Frontal cortex (tissue), 4 donors: ENCODE results near the gene PHOSPHO1. TPM values are rescaled to one million over a fixed set of nuclear protein-coding genes. Genes with fewer than 3 reads are reported as not detected.

Source experiments
- DNase-seq, 2 donors: peaks; one replicate each; pipeline ENCODE4 v3.0.0; 2012; ENCODE audit warnings: low spot score in 2 of 2
- FAIRE-seq: peaks from 2 replicates; lab custom pipeline; 2012; peaks lifted over from hg19 to GRCh38; lab: Jason Lieb, UNC
- total RNA-seq: library from RNA; depleted of rRNA; stranded (reverse); fragments of >200 nt; gene quantifications from one replicate; pipeline ENCODE4 v1.2.3, GENCODE V29; 2014
- donor health status: control.
- donor health status: control.
- donor health status: control.

Gene PHOSPHO1
- total RNA-seq, 1 donor from 2014 or later: 1.6 TPM

DNA sequence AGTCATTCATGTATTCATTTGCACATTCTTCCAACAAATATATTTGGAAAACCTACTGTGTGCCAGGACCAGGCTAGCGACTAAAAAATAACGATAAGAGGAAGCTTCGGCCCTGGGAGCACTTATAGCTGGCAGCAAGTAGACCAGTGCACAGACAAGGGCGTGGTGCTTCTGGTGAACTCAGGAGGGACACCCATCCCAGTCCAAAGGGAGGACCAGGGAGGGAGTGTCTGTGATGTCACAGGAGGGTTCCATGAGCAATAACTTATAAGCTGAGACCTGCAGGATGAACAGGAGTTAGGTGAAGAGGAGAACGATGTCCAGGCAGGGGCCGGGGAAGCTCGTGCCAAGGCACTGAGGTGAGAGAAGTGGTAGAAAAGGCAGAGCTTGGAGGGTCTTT, 17.4 kb upstream of the PHOSPHO1 start:
- DNase-seq (no peak), FAIRE-seq (no peak)

DNA sequence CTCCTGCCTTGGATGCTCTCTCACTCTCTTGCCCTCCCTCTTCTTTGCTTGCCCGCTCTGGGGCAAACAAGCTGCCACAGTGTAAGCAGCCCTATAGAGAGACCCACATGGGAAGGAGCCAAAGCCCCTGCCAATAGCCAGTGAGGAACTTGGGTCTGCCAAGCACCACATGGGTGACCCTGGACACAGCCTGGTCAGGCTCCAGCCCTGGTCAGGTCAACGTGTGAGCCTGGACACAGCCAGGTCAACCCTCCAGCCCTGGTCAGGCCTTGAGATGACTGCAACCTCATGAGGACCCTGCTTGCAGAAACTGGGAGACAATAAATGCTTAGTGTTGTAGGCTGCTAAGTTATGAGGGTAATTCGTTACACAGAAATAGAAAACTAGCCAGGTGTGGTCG, 14.3 kb upstream of the PHOSPHO1 start:
- FAIRE-seq: no peak

DNA sequence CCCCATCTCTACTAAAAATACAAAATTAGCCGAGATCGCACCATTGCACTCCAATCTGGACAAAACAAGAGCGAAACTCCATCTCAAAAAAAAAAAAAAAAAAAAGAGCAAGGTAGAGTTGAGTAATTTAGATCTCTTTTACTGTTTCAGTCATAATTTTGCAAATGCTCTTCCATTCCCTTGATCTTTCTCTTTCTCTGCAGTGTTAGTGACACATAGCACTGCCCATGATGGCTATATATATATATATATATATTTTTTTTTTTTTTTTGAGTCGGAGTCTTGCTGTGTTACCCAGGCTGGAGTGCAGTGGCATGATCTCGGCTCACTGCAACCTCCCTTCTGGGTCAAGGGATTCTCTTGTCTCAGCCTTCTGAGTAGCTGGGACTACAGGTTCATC, 12.2 kb upstream of the PHOSPHO1 start:
- FAIRE-seq: no peak
- no peak for DNase-seq

More for the DNA sequence above, 14.3 kb upstream of the PHOSPHO1 start:
- DNase-seq: no peak

DNA sequence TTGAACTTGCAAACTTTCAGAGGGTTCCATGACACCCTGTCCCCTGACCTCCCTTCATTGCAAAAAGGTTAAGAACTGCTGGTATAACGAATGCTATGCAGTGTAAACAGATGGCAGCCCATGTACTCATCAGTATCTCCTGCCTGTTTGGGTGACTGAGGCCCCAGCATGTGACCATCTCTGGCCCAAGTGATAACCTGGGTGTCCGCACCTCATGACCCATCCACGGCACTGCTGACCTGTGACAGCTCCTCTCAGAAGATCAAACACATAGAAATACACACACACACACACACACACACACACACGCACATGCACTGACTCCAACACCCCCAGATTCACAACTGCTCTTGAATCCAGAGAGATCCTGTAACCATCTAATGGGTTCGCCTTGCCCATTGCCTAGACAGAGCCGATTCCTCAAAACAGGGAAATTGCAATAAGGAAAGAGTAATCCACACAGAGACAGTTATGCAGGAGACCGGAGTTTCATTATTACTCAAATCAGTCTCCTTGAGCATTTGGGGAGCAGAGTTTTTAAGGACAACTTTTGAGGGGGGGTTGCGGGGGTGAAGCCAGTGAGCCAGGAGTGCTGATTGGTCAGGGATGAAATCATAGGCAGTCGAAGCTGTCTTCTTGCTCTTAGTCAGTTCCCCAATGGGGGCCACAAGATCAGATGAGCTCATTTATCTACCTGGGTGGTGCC, 11.3 kb upstream of the PHOSPHO1 start:
- FAIRE-seq (no peak), DNase-seq (no peak)

DNA sequence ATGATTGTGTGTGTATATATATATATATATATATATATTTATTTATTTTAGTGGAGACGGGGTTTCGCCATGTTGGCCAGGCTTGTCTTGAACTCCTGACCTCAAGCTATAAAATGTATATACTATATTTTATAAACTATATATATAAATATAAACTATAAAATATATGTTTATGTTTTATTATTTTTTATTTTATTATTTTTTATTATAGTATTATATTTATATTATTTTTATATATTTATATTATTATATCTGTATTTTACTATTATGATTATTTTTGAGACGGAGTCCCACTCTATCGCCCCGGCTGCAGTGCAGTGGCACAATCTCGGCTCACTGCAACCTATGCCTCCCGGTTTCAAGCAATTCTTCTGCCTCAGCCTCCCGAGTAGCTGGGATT, 10.5 kb upstream of the PHOSPHO1 start:
- no peak for DNase-seq
- FAIRE-seq: no peak

DNA sequence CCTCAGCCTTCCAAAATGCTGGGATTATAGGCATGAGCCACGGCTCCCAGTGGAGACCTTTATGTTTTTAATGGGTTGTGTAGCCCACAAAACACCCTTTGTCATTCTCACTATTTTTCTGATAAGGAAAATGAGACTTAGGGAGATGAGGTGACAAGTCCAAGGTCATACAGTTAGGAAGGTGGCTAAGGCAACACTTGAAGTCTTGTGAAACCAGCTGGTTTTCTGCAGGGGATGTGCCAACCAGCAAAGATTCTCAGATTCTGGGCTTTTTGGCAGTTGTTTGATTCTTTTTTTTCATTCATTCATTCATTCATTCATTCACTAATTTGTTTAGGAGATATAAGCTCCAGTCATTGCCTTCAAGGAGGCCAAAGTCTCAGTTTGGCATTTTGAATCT, 10.0 kb upstream of the PHOSPHO1 start:
- FAIRE-seq (no peak), DNase-seq (no peak)

DNA sequence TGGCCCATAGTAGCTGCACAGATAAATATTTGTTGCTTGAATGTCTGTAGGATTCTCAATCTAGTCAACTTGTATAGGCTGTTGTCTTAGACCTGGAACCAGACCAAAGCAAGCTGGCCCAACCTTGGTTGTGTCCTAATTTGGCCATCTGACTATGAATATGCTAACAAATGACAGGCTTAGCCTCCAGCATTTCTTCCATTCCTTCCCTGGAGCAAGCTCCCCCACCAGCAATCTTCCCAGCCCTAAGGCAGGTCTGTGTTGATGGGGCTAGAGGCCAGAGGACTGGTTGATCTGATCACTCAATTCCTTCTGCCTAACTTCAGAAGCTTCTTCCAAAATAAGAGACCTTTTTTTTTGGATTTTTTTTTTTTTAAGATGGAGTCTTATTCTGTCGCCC, 9.4 kb upstream of the PHOSPHO1 start:
- DNase-seq (no peak), FAIRE-seq (no peak)

DNA sequence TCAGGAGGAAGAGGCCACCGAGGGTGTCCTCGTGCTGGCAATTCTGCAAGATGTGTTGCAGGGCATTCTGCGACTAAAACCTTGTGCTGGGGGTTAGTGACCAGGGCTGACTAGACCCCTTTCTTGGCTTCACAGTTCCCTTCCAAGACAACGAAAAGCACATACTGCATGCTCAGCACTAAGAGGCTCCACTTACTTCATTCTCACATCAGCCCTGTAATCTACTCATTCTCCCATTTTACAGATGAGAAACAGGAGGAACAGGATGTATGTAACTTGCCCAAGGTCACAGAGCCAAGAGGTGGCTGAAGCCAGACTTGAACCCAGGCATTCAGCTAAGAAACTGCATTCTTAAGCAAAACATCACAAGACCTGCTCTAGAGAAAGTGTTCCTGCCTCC, 5.3 kb upstream of the PHOSPHO1 start:
- DNase-seq (no peak), FAIRE-seq (no peak)

DNA sequence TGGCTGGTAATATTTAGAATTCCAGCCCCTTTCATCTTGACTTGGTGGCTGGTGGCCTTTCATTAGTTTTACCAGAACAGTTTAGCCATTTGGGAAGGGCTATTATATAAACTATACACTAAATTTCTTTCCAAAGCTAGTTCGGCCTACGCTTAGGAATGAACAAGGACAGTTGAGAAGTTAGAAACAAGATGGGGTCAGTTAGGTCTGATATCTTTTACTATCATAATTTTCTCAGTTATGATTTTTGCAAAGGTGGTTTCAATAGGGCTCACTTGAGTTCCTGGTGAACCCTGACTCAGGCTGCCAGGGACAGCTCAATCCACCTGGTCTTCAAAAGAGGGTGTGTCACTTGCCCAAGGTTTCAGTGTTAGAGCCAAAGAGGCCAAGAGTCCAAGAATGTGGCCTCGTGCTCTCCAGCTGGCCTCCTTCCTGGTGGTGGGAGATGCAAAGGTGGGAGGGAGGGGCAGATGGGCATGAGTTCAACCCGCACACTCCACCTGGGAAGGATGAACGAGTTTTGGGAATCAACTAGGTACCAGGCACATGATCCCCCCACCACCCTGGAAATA, 4.0 kb upstream of the PHOSPHO1 start:
- DNase-seq: no peak
- no peak for FAIRE-seq

DNA sequence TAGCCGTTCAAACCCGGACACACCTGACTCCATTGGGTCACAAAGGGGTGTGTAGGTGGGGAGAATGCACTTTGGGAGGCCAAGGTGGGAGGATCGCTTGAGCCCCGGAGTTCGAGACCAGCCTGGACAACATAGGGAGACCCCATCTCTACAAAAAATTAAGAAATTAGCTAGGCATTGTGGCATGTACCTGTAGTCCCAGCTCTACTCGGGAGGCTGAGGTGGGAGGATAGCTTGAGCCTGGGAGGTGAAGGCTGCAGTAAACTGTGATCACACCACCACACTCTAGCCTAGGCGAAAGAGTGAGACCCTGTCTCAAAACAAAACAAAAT, 942 bp upstream of the PHOSPHO1 start:
- FAIRE-seq (no peak), DNase-seq (no peak)

DNA sequence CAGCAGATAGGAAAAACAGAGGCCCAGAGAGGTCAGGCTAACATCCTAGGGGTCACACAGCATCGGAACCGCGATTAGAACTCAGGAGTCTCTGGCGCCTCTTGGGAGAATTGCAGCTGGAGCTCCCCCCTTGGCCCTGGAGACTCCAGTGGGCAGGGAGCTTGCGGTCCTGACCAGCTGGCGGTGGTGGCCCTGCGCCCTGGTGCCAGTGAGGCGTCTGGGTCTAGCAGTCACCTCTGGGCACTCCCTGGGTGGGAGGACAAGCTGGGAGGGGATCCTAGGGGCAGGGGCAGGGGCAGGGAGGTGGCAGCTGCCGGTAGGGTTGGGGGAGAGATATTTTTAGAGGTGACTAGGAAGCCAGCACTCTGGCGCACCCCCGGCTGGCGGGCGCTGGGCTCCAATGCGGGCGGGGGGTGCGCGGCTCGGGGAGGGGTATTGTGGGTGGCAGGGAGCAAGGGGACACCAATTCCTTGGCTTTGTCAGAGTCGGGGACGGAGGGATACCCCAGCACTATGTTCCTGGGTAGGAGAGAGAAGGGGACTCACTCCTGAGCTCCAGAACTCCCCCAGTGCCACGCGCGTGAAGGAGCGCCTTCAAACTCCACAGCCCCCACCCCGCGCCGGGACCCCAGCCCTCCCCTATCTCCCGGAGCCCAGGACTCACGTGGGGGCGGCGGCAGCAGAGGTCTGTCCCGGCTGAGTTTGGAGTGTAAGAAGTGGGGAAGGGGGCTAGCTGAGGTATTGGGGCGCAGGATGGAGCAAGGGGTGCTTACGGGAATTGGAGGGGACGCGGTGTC, 584 bp downstream of the PHOSPHO1 start:
- FAIRE-seq: no peak
- peak in 1 of 2 donors; percentile 29 for DNase-seq

DNA sequence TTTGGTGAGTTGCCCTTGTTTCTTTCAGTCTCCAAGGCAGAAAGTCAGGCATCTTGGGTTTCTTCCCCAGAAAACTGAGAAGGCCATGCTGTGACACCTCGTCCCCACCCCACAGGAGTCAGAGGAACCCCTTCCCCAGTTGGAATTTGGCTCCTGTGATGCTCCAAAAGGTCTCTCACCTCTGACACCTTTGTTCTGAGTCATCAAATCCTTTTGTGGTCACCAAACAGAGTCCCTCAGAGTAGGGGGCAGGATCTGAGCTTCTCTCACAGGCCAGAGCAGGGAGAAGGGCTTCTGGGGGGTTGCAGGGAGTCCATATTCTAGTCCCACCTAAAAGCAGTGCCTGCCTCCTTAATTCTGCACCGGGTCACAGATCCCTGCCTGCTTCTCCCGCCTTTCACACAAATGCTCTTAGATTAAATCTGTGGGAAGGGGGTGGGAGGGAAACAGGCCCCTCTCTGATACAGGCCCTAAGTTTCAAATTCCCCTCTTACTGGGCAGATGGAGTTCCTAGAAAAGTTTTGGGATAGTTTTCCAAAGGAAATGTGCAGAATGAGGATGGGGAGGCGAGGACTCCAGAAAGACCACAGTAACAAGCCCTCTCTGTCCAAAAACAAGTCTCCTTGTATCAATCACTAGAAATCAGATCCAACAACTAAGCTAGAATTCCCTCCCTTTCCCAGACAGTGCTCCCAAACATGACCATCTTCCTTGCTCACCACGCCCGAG, 1.3 kb downstream of the PHOSPHO1 start:
- no peak for FAIRE-seq
- DNase-seq: peak in 1 of 2 donors; percentile 24

DNA sequence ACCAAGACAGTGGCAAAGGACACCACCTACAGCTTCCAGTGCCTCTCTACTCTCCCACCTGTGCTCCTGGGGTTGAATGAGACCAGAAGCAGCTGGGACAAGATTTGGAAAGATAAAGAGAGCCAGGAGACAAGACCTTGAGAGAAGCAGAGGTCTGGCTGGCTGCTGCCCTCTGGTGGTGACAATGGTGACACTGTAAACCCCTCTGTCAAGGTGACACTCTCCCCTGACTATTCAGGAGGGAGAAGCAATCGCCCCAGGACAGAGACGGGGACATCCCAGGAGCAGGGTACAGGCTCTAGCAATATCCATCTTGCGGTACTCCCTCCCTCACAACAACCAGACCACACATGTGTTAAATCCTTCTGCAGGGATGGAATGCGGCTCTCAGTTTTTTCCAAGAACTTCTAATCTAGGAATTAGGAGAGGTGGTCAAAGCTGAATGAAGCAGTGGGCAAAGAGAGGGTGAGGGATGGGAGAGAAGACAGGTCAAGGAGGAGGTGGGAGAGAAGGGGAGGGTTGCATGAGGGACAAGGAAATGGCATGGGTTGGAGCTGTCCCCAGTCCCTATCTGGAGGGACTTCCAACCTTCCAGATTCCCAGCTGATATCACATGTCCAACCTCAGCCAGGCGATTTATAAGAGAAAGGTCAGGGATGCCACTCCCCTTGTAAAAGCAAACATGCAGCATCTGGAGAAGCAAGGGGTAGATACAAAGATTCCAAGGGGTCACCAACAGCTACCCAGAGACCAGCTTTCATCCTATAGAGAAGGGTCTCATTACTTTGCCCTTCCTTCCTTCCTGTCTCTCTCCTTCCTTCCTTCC, 2.9 kb downstream of the PHOSPHO1 start:
- FAIRE-seq (no peak), DNase-seq (peak; percentile 77 to 83)

DNA sequence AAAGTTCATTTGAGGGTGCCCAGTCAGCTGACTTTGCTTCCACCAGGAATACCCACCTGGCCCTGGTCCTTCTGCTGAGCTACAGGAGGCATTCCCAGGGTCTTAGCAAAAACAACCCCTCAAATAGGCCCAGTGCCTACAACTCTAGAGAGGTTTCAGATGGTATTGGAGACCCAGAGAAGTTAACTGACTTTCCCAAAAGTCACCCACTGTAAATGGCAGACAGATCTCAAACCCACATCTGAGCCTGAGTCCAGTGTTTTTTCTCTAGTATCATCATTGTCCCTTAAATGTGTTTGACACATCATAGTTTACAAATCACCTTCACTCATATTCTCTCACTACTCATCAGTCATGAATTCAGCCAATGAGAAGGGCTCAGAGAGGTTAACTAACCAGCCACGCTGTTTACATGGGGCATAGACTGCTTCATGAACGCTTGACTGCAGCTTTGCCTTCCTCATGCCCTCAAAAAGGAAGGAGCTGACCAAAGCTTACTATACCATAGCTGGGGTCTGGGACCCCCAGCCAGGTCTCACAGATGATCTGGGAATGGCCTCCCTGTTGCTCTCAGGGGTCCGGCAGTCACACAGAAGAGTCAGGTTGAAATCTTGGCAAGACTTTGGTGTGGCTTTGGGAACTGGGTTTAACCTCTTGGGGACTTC, 3.7 kb downstream of the PHOSPHO1 start:
- FAIRE-seq (no peak), DNase-seq (peak in 1 of 2 donors; percentile 22)

DNA sequence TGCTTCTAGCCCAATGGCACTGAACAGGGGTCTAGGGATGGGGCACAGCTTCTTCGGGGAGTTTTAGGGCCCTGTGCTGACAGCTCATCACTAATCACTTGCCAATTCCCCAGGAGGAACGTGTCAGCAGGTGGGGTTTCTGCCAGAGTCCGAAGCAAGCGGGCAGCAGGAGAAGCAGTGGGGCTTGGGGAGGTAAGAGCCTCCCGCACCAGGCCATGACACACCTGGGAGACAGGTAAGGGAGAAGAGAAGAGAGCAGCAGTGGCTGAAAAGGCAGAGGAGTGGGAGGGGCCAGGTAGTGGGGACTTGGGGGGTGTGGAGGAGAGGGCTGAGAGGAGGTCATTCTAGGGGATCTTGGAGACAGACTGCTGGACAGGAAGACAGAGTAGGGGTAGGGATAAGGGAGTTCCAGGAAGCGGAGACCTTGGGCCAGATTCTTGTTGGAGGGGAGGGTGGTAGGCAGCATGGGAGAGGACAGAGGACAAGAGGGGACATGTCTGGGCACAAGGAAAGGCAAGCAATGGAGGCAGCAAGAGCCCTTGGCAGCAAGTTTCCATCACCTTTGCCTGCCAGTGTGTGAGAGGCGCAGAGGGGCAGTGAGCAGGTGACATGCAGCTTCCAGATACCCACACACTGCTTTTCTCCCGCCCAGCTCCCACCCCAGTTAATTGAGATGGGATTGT, 4.9 kb downstream of the PHOSPHO1 start:
- no peak for FAIRE-seq
- DNase-seq: peak in 1 of 2 donors; percentile 14

DNA sequence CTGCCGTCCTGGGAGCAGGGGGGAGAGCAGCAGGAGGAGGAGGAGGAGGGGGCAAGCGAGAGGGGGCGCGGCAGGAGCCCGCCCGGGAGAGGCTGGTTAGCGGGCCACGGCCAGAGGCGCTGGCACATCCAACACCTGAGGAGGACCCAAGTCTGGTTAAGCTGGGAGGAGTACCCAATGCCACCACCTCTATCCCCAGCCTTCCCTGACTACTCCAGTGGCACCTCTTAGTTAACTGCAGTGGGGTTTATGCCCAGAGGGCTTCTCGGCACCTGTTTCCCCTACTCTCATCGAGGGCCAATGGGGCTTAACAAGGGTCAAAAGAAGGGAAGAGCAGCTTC, 5.6 kb downstream of the PHOSPHO1 start:
- no peak for FAIRE-seq
- DNase-seq: no peak

DNA sequence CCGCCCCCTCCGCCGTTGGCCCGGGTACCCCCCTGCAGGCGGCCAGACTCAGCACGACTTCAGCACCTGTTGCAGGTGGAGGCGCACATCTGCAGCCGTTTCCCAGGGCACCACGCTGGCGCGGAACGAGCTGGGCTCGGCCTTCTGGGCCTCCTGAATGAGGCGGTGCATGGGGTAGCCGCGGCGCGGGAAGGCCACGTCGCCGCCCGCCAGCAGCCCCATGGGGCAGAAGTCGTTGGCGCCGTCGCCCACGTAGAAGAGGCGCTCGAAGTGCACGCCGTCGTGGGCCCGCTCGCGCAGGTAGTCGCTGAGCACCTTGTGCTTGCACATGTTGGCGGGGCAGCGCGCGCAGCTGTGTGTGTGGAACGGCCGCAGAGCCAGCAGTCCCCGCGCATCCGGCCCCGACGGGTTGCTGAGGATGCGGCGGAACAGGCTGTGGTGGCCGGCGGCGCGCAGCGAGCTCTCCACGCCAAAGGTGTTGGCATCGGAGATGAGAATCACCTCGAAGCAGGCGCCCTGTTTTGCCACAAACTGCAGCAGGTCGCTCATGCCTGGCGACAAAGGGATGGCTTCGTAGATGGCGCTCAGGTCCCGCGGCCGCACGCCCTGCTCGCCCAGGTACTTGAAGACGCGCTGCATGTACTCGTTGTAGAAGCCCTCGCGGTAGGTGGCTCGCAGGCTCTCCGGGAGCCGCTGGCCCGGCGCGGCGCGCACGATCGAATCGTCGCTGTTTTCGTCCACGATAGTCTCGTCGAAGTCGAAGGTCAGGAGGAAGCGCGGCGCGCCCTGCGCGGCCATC, 6.2 kb downstream of the PHOSPHO1 start:
- peak in 1 of 2 donors; percentile 33 for DNase-seq
- FAIRE-seq: no peak
